NCI-H128 (cell line): ENCODE results near the gene EIF5AL1.
"Not testable (repeated sequence)": the region's sequence is repeated elsewhere in the genome, so short reads cannot be mapped to it uniquely, and the experiment has no call there.

Source experiments
- DNase-seq: peaks from one replicate; lab custom pipeline; 2025; ENCODE audit not compliant: unreplicated experiment; lab: John Stamatoyannopoulos, UW

Gene EIF5AL1

DNA sequence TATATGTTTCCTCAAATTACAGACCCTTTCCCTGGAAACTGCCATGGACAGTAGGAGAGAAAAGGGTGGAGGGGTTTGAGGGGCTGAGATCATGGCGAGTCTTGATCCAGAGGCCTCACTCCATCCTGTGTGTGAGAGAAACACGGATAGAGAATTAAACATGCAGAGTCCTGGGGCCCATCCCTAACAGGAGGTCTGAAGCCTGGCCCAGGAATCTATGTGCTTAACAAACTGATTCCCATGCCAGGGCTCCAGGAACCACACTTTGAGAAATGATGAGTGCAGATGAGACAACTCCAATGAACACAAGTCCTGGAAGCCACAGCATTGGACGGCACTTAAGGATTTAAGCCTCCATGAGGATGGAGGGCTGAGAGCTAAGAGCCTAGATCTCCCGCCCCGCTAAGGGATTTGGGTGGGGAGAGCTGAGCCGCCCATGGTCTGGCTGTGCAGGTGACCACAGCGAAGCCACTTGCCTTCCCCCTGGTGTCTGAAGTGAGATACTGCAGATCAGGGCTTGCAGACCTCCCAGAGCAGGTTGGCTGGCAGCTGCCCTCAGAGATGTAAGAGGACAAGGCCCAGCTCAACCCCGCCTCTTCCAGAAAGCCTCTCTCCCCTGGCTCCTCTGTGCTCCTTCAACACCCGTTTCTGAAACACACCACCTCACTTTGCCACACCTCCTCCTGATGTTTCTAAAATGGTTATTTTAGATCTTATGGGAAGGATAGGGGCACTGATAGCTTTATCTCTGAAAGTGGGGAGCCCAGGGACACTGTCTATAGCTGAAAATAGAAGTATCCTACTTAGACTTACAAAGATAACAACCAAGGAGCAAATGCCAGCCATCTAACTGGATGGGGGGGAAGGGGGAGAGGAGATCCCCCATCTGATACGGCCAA lies 24.8 kb upstream of the EIF5AL1 start:
- DNase-seq = no peak

DNA sequence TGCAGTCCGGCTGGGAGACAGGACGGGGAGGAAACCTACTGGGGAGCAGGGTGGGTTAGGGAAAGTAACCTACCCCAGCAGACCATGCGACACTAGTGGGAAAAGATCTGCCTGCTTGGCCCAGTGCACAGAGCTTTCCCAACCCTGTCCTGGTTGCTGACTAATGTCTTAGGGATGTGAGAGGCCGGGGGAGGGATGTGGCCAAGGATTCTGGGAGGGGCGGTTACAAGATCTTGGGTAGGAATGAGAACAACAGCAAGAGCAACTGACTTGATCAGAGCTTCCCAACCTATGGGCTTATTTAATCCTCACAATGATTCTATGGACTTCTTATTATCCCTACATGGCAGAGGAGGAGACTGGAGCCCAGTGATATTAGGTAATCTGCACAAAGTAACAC lies 24.0 kb upstream of the EIF5AL1 start:
- no peak for DNase-seq

- DNase-seq = no peak
Measured at GRCh38 chr10:79488870-79489269, 23.5 kb upstream of the EIF5AL1 start.

GRCh38 chr10:79490400-79491142 lies 21.8 kb upstream of the EIF5AL1 start:
- no peak for DNase-seq

GRCh38 chr10:79491143-79491835 lies 21.0 kb upstream of the EIF5AL1 start:
- no peak for DNase-seq

- DNase-seq = no peak
Measured at GRCh38 chr10:79492256-79492655, 20.1 kb upstream of the EIF5AL1 start.

- no peak for DNase-seq
Measured at GRCh38 chr10:79492839-79493238, 19.5 kb upstream of the EIF5AL1 start.

DNA sequence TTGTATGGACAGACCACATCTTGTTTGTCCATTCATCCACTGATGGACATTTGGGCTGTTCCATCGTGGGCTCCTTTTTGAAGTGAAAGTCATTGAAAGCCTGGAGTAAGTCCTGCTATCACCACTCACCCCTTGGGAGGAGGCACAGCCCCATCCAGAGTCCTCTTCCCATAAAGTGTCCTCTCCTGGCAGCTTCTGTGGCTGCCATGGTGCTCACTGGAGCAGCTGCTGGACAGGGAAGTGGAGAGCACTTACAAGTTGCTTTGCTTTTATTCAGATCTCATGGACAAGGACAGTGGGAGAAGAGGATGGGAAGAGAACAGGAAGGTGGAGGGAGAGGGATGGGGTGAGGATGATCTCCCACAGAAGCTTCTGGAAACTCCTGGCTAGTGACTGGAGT lies 18.5 kb upstream of the EIF5AL1 start:
- no peak for DNase-seq

DNA sequence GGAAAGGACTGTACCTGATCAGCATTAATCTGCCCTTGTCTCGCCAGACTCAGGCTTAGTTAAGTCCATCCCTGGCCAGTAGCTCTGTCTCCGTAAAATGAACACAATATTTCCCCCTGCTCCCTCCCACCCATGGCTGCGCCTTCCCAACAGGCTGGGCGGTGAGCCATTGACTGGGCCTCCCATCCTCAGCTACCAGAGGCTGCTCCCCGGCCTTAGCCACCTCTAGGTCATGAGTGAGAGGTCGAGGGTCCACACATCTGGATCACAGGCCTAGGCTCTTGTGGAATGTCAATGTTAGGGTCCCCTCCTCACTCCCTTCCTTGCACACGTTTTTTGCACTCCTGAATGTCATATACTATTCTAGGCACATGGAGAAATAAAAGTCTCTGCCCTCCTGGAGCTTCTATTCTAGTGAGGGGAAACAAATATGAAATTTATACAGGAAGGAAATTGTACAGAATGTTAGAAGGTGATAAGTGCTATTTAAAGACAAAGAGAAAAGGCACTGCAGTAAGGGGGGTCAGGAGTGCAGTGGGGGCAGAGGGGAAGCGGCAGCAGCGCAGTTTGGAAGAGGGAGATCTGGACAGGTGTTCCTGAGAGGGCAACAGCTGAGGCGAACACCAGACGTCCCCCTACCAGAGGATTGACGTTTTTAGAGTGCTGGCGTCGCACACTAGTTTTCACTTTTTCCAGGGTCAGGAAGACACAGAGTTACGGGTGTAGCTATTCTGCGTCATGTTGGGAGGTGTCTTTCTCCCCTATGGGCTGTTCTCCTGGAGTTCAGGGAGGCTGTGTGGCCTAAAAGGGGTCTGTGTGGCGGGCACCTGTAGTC lies 17.2 kb upstream of the EIF5AL1 start:
- DNase-seq = no peak

DNA sequence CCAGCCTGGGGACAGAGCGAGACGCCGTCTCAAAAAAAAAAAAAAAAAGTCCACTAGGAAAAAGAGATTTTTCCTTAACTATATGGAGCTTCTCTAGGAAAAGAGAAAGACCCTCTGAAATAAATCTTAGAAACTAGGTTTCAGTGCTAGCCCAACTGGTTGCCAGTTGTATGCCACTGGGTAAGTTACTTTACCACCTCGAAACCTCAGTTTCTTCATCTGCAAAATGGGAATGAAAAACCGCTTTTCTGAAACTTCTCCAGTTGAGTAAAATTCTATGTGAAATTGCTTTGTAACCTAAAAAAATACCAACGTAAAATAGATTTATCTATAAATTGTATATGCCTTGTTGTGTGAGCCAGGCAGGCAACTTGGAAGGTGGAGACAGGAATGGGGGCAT lies 16.5 kb upstream of the EIF5AL1 start:
- no peak for DNase-seq

DNA sequence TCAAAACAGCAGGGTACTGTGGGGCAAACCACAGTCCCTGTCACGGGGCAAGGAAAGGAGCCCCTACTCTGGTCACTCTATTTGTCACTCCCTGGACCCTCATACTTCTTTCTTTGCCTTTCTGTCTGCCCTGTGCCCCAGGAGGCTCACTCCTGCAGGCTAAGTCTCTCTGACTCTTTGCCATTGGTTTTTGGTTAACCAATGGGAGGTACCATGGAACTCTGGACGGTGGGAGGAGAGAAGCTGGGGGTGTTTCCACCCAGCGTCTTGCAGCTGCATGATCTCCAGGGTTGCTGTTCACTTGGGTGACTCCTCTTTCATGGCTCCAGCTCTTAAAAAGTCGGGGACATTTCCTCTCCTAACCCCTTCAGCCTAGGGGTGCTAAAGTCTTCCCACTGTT lies 15.4 kb upstream of the EIF5AL1 start:
- no peak for DNase-seq

- no peak for DNase-seq
Measured at GRCh38 chr10:79498291-79498829, 14.0 kb upstream of the EIF5AL1 start.

DNA sequence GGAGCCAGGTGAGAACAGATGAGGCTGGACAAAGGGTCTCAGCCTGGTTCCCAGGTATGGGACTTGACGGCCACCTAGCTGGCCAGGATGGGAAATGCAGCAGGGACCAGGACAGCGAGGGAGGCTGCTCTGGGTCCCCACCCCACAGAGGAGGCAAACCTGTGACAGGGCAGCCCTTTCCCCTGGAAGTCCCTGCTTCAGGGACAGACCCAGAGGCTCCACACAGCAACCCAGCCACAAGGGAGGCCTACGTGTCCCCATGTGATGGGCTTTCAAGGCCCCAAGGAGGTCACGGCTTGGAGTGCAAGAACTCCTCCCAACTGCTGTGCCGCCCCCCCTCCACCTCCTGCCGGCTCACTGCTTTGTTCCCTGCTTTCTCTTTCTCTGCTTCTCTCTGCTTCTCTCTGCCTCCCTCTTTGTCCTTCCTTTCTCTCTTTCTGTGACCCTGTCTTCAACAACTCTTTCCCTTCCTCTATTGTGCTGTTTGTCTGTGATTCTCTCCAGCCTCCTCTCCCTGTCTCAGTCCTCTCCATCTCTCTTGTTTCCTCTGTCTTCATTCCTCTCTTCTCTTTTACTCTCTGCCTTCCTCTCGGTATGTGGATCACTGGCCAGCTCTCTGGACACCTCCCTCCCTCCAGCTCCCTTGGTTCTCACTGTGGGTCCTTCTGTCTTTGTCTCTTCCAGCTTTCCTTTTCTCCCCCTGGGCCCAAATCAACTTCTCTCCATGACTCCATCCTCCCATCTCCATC lies 9.6 kb upstream of the EIF5AL1 start:
- DNase-seq = no peak

DNA sequence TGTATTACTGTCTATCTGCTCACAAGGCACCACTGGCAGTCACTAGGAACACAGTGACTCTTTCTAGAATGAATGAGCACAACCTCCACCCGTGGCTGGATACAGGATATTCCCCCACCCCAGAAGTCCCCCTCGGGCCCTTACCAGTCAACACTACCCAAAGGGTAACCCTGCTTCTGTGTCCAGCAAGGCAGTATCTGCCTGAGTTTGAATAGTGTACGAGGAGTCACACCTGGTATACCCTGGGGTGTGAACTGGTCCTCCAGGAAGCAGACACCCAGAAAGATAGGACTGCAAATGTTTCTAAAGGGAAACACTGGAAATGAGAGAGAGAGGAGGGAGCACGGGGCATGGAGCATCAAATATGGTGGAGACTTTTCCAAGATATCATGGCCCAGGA lies 8.5 kb upstream of the EIF5AL1 start:
- DNase-seq = not testable (repeated sequence)

- DNase-seq = not testable (repeated sequence)
Measured at GRCh38 chr10:79504483-79504882, 7.8 kb upstream of the EIF5AL1 start.

DNA sequence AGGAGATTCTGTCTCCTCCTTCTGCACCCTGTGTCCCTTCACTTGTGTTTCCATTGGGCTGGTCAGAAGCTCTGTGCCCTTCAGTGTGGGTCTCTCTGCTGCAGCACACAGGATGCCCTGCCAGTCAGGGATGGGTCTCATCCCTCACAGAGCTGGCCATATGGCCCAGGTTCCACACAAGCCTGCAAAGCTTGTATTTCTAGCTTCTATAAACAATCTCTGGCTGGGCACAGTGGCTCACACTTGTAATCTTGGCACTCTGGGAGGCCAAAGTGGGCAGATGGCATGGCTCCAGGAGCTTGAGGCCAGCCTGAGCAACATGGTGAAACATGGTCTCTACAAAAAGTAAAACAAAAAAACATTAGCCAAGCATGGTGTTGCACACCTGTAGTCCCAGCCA lies 7.0 kb upstream of the EIF5AL1 start:
- not testable (repeated sequence) for DNase-seq

DNA sequence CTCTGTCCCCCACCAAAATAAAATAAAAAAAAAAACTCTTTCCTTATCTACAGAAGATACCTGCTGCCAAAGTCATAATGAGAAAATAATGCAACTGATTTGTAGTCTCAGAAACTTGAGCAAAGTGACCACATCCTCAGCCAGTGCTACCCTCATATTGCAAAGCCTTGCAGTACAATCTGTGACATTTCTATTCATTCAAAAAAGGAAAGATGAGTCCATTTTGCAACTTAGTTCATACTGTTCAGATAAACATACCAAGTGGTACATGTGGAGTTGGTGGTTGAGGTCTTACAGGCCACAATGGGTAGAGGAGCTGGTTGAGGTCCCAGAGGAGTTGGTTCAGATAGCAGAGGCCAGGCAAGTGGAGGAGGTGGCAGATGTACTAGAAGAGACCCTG lies 6.5 kb upstream of the EIF5AL1 start:
- no peak for DNase-seq

- DNase-seq = no peak
Measured at GRCh38 chr10:79507440-79508167, 4.7 kb upstream of the EIF5AL1 start.

GRCh38 chr10:79508245-79508644 lies 4.1 kb upstream of the EIF5AL1 start:
- not testable (repeated sequence) for DNase-seq
